Activated CD4-positive, alpha-beta memory T cell treated with anti-CD3 and anti-CD28 coated beads for 36 hours (primary cell): Measurements from ENCODE around the gene OR13C2. TPM values are rescaled to one million over a fixed set of nuclear protein-coding genes. Genes with fewer than 3 reads are reported as not detected.
"Not testable (repeated sequence)": the region's sequence is repeated elsewhere in the genome, so short reads cannot be mapped to it uniquely, and the experiment has no call there.

ENCODE experiments used
- CTCF ChIA-PET: fragments of 350-600 bp; sonication (Branson Sonifier 250); formaldehyde crosslinking; loops from one replicate; lab custom pipeline; 2021; ENCODE audit warnings: antibody characterized with exemption, inconsistent platforms; lab: Charles Lee
- POLR2A ChIA-PET: fragments of 350-600 bp; sonication (Branson Sonifier 250); formaldehyde crosslinking; loops from one replicate; lab custom pipeline; 2021; ENCODE audit warnings: antibody characterized with exemption; lab: Charles Lee
- DNase-seq: peaks from one replicate; pipeline ENCODE4 v3.0.0-alpha.2; 2020
- H3K27ac Mint-ChIP-seq: one replicate; pipeline ENCODE4 v1.8.0; 2021; ENCODE audit warnings: mixed read lengths
- H3K27me3 Mint-ChIP-seq: one replicate; pipeline ENCODE4 v1.8.0; 2021; ENCODE audit warnings: mixed read lengths
- H3K36me3 Mint-ChIP-seq: one replicate; pipeline ENCODE4 v1.8.0; 2021; ENCODE audit warnings: mixed read lengths
- H3K4me1 Mint-ChIP-seq: one replicate; pipeline ENCODE4 v1.8.0; 2021; ENCODE audit warnings: low read depth, mixed read lengths
- H3K4me3 Mint-ChIP-seq: one replicate; pipeline ENCODE4 v1.8.0; 2021; ENCODE audit warnings: mild to moderate bottlenecking, mixed read lengths
- H3K9me3 Mint-ChIP-seq: one replicate; pipeline ENCODE4 v1.8.0; 2021; ENCODE audit warnings: mixed read lengths
- intact Hi-C: fragments of 100-400 bp; cut with micrococcal nuclease; formaldehyde crosslinking; loops from one replicate; pipeline ENCODE4 v1.15.1; 2023
- total RNA-seq, 2 experiments: library from RNA; stranded (reverse); gene quantifications; one replicate each; pipeline ENCODE4 v1.2.3, GENCODE V29; 2021

OR13C2 gene, protein sequence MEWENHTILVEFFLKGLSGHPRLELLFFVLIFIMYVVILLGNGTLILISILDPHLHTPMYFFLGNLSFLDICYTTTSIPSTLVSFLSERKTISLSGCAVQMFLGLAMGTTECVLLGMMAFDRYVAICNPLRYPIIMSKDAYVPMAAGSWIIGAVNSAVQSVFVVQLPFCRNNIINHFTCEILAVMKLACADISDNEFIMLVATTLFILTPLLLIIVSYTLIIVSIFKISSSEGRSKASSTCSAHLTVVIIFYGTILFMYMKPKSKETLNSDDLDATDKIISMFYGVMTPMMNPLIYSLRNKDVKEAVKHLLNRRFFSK
- total RNA-seq, result not detected

DNA sequence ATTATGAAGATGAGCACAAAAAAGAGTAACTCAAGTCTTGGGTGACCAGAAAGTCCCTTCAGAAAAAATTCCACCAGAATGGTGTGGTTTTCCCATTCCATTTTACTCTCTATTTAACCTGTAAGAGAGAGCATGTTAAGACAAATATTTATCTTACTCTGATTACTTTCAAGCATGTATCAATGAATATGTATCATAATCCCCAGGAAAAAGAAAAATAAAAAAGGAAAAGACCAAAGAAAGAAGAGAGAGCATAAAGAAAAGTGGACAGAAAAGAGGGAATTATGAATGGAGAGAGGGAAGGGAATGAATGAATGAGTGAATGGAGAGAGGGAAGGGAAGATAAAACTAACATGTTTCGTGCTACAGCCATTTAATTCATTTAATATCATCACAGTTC lies at the start of gene OR13C2:
OR13C2 (minus strand) TSS at position 101 of the 400 bp plus-strand sequence; CDS start at position 101, 0 bp downstream.
- H3K4me1 Mint-ChIP-seq, H3K36me3 Mint-ChIP-seq, intact Hi-C loops, H3K4me3 Mint-ChIP-seq, H3K27me3 Mint-ChIP-seq, POLR2A ChIA-PET, DNase-seq, H3K9me3 Mint-ChIP-seq, CTCF ChIA-PET, H3K27ac Mint-ChIP-seq: not testable (repeated sequence)

GRCh38 chr9:104635456-104635855 lies 30.0 kb upstream of the OR13C2 start:
- ChIA-PET CTCF (no interaction called here), POLR2A (no interaction called here)
- DNase-seq, result no peak
- no peaks in the 10 kb centered on the region for H3K36me3 Mint-ChIP-seq
- intact Hi-C loops, result no loop called here
- H3K4me3 Mint-ChIP-seq, result no peak overlapping the region
- H3K4me1 Mint-ChIP-seq, result no peaks in the 10 kb centered on the region
- peaks cover 18% of the 10 kb centered on the region for H3K9me3 Mint-ChIP-seq
- H3K27ac Mint-ChIP-seq, result no peak overlapping the region
- H3K27me3 Mint-ChIP-seq, result no peaks in the 10 kb centered on the region

GRCh38 chr9:104633976-104634520 lies 28.6 kb upstream of the OR13C2 start:
- no peak overlapping the region for H3K27ac Mint-ChIP-seq
- POLR2A ChIA-PET, result no interaction called here
- no peaks in the 10 kb centered on the region for H3K36me3 Mint-ChIP-seq
- DNase-seq, result no peak
- H3K9me3 Mint-ChIP-seq, result peaks cover 9% of the 10 kb centered on the region
- no peaks in the 10 kb centered on the region for H3K27me3 Mint-ChIP-seq
- intact Hi-C loops, result no loop called here
- CTCF ChIA-PET, result no interaction called here
- H3K4me3 Mint-ChIP-seq, result no peak overlapping the region
- no peaks in the 10 kb centered on the region for H3K4me1 Mint-ChIP-seq

- H3K27ac Mint-ChIP-seq, H3K4me3 Mint-ChIP-seq, intact Hi-C loops, DNase-seq, H3K36me3 Mint-ChIP-seq, H3K4me1 Mint-ChIP-seq, H3K9me3 Mint-ChIP-seq, H3K27me3 Mint-ChIP-seq, CTCF ChIA-PET, POLR2A ChIA-PET: not testable (repeated sequence)
These were observed 20.5 kb upstream of the OR13C2 start for GRCh38 chr9:104625964-104626363.

GRCh38 chr9:104618104-104618503 lies 12.7 kb upstream of the OR13C2 start, which contains the start of gene OR13C9:
Gene OR13C9 (minus strand): TSS chr9:104618204. CDS start chr9:104618204, 0 bp downstream.
- Mint-ChIP-seq H3K27ac (no peak within 1 kb of the TSS), H3K4me3 (no peak within 1 kb of the TSS), H3K9me3 (peaks cover 6% of the 10 kb centered on the region), H3K4me1 (no peaks in the 10 kb centered on the region), H3K36me3 (no peaks in the 10 kb centered on the region), H3K27me3 (no peaks in the 10 kb centered on the region)
- intact Hi-C loops, result no loop called here
- no peak for DNase-seq
- ChIA-PET POLR2A (no interaction called here), CTCF (no interaction called here)

- no peak overlapping the region for H3K4me3 Mint-ChIP-seq
- H3K9me3 Mint-ChIP-seq, result peaks cover 6% of the 10 kb centered on the region
- DNase-seq, result no peak
- peaks cover 2% of the 10 kb centered on the region for H3K27me3 Mint-ChIP-seq
- ChIA-PET CTCF (no interaction called here), POLR2A (no interaction called here)
- H3K27ac Mint-ChIP-seq, result no peak overlapping the region
- H3K4me1 Mint-ChIP-seq, result no peaks in the 10 kb centered on the region
- intact Hi-C loops, result no loop called here
- H3K36me3 Mint-ChIP-seq, result no peaks in the 10 kb centered on the region
These were observed 12.0 kb upstream of the OR13C2 start for GRCh38 chr9:104617418-104617817.

- Mint-ChIP-seq H3K4me3 (no peak overlapping the region), H3K4me1 (no peaks in the 10 kb centered on the region), H3K36me3 (no peaks in the 10 kb centered on the region), H3K27me3 (peaks cover 2% of the 10 kb centered on the region), H3K27ac (no peak overlapping the region), H3K9me3 (peaks cover 6% of the 10 kb centered on the region)
- ChIA-PET CTCF (no interaction called here), POLR2A (no interaction called here)
- DNase-seq, result no peak
- intact Hi-C loops, result no loop called here
These were observed 5.8 kb upstream of the OR13C2 start for GRCh38 chr9:104611213-104611612.

GRCh38 chr9:104608336-104608735 lies 2.9 kb upstream of the OR13C2 start:
- intact Hi-C loops, result no loop called here
- Mint-ChIP-seq H3K36me3 (no peaks in the 10 kb centered on the region), H3K4me1 (no peaks in the 10 kb centered on the region), H3K4me3 (no peak overlapping the region), H3K27ac (no peak overlapping the region), H3K27me3 (peaks cover 2% of the 10 kb centered on the region), H3K9me3 (no peaks in the 10 kb centered on the region)
- POLR2A ChIA-PET, result no interaction called here
- no peak for DNase-seq
- CTCF ChIA-PET, result no interaction called here

- H3K36me3 Mint-ChIP-seq, result no peaks in the 10 kb centered on the region
- DNase-seq, result no peak
- no peaks in the 10 kb centered on the region for H3K4me1 Mint-ChIP-seq
- POLR2A ChIA-PET, result no interaction called here
- no peak overlapping the region for H3K4me3 Mint-ChIP-seq
- intact Hi-C loops, result no loop called here
- H3K9me3 Mint-ChIP-seq, result no peaks in the 10 kb centered on the region
- no peaks in the 10 kb centered on the region for H3K27me3 Mint-ChIP-seq
- no peak overlapping the region for H3K27ac Mint-ChIP-seq
- CTCF ChIA-PET, result no interaction called here
These were observed 725 bp upstream of the OR13C2 start for GRCh38 chr9:104606152-104606551.

DNA sequence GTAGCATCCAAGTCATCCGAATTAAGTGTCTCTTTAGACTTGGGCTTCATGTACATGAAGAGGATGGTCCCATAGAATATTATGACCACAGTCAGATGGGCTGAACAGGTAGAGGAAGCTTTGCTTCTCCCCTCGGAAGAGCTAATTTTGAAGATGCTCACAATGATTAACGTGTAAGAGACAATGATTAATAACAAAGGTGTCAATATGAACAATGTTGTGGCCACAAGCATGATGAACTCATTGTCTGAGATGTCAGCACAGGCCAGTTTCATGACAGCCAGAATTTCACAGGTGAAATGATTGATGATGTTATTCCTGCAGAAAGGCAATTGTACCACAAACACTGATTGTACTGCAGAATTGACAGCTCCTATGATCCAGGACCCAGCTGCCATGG lies 626 bp downstream of the OR13C2 start:
- no peak for DNase-seq
- no peak overlapping the region for H3K27ac Mint-ChIP-seq
- POLR2A ChIA-PET, result no interaction called here
- CTCF ChIA-PET, result no interaction called here
- no peaks in the 10 kb centered on the region for H3K9me3 Mint-ChIP-seq
- no peak overlapping the region for H3K4me3 Mint-ChIP-seq
- no peaks in the 10 kb centered on the region for H3K4me1 Mint-ChIP-seq
- intact Hi-C loops, result no loop called here
- no peaks in the 10 kb centered on the region for H3K27me3 Mint-ChIP-seq
- H3K36me3 Mint-ChIP-seq, result no peaks in the 10 kb centered on the region

DNA sequence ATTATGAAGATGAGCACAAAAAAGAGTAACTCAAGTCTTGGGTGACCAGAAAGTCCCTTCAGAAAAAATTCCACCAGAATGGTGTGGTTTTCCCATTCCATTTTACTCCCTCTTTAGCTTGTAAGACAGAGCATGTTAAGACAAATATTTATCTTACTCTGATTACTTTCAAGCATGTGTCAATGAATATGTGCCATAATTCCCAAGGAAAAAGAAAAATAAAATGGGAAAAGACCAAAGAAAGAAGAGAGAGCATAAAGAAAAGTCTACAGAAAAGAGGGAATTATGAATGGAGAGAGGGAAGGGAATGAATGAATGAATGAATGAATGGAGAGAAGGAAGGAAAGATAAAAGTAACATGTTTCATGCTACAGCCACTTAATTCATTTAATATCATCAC lies 6.1 kb downstream of the OR13C2 start, which contains the start of gene OR13C5:
OR13C5 (minus strand) TSS at position 101 of the 400 bp plus-strand sequence; CDS start at position 101, 0 bp downstream.
- H3K27ac Mint-ChIP-seq, H3K4me1 Mint-ChIP-seq, H3K4me3 Mint-ChIP-seq, DNase-seq, CTCF ChIA-PET, H3K9me3 Mint-ChIP-seq, intact Hi-C loops, POLR2A ChIA-PET, H3K36me3 Mint-ChIP-seq, H3K27me3 Mint-ChIP-seq: not testable (repeated sequence)

DNA sequence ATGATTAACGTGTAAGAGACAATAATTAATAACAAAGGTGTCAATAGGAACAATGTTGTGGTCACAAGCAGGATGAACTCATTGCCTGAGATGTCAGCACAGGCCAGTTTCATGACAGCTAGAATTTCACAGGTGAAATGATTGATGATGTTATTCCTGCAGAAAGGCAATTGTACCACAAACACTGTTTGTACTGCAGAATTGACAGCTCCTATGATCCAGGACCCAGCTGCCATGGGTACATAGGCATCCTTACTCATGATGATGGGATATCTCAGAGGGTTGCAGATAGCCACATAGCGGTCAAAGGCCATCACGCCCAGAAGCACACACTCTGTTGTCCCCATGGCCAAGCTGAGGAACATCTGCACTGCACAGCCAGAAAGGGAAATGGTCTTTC lies 6.7 kb downstream of the OR13C2 start:
- H3K36me3 Mint-ChIP-seq, H3K4me1 Mint-ChIP-seq, DNase-seq, H3K9me3 Mint-ChIP-seq, H3K4me3 Mint-ChIP-seq, POLR2A ChIA-PET, CTCF ChIA-PET, H3K27me3 Mint-ChIP-seq, intact Hi-C loops, H3K27ac Mint-ChIP-seq: not testable (repeated sequence)

DNA sequence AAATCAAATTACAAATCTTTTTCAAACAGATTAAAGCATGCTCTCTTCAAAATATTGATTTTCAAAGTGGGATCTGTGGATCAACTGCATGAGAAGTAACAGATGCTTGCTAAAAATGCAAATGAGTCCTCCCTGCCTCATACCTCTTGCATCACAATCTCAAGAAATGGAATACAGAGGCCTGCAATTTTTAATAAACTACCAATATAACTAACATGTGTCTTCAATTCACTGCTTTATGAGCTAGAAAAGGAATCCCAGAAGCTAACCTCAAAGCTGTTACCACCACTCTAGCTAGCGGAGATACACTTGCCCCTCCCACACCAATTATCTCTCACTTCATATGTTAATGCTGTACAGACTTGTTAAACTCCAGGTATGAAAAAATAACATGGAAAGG lies 15.8 kb downstream of the OR13C2 start:
- H3K27ac Mint-ChIP-seq, result no peak overlapping the region
- POLR2A ChIA-PET, result no interaction called here
- intact Hi-C loops, result no loop called here

More for the DNA sequence above, 15.8 kb downstream of the OR13C2 start:
- DNase-seq, result no peak
- Mint-ChIP-seq H3K4me1 (no peaks in the 10 kb centered on the region), H3K27me3 (no peaks in the 10 kb centered on the region), H3K4me3 (no peak overlapping the region), H3K9me3 (no peaks in the 10 kb centered on the region), H3K36me3 (no peaks in the 10 kb centered on the region)
- CTCF ChIA-PET, result no interaction called here
